A549 (cell line): ENCODE measurements around the gene NPY5R. TPM values are rescaled to one million over a fixed set of nuclear protein-coding genes. Genes with fewer than 3 reads are reported as not detected.

Experiments
- ATAC-seq, 2 experiments: fragments of 200-7000 bp in 1 of 2; fragments of >200 bp in 1 of 2; cut with Nextera tagmentation in 1 of 2; cut with Tn5 transposase in 1 of 2; 3 replicates each; pipeline versions ENCODE4 v1.8.0 to v1.9.1; 2018 to 2020; ENCODE audit warnings: mild to moderate bottlenecking in 1 of 2, moderate library complexity in 1 of 2
- CTCF ChIA-PET: fragments of 300-600 bp; sonication (Branson Sonifier 250); formaldehyde crosslinking; extraction: SDS; loops from one replicate; lab custom pipeline; 2021; ENCODE audit warnings: antibody characterized with exemption, inconsistent platforms; lab: Yijun Ruan, JAX
- POLR2A ChIA-PET: fragments of 350-600 bp; formaldehyde crosslinking; extraction: SDS; loops from one replicate; lab custom pipeline; 2021; ENCODE audit warnings: antibody characterized with exemption, inconsistent platforms; lab: Yijun Ruan, JAX
- DNase-seq, 2 experiments: peaks; one replicate each; pipeline versions ENCODE4 v3.0.0 to v3.0.0-alpha.2; 2011 to 2016; ENCODE audit warnings: low read depth in 1 of 2, low spot score in 1 of 2
- FAIRE-seq: peaks from 2 replicates; lab custom pipeline; 2011; peaks lifted over from hg19 to GRCh38; lab: Jason Lieb, UNC
- H3K27ac ChIP-seq, 2 experiments: fragments of >200 bp; sonication (Bioruptor Twin); formaldehyde crosslinking; 3 replicates each; pipeline ENCODE4 v1.5.1; 2016 to 2017
- H3K4me1 ChIP-seq: fragments of >200 bp; sonication (Bioruptor Twin); formaldehyde crosslinking; 3 replicates; pipeline ENCODE4 v1.6.1; 2016
- H3K4me2 ChIP-seq: fragments of >200 bp; sonication (Bioruptor Twin); formaldehyde crosslinking; 3 replicates; pipeline ENCODE4 v1.6.1; 2016
- H3K4me3 ChIP-seq: fragments of >200 bp; sonication (Bioruptor Twin); formaldehyde crosslinking; 3 replicates; pipeline ENCODE4 v1.5.1; 2016
- H3K9me3 ChIP-seq: fragments of >200 bp; sonication (Bioruptor Twin); formaldehyde crosslinking; 3 replicates; pipeline ENCODE4 v1.6.1; 2016
- ATOH8 ChIP-seq: fragments of 250-450 bp; sonication (Bioruptor Pico); IDR thresholded peaks from 2 replicates; pipeline ENCODE4 v1.5.0; 2020; ENCODE audit warnings: low read depth, mild to moderate bottlenecking, moderate library complexity
- BHLHE40 ChIP-seq: IDR thresholded peaks from 2 replicates; pipeline ENCODE4 v1.6.1; 2012; ENCODE audit warnings: low read depth, low read length, inconsistent platforms
- CBX8 ChIP-seq: fragments of 200-600 bp; sonication (generic); IDR thresholded peaks from 2 replicates; pipeline ENCODE4 v1.6.1; 2016
- CHD4 ChIP-seq: fragments of 200-600 bp; sonication (generic); IDR thresholded peaks from 2 replicates; pipeline ENCODE4 v1.6.1; 2016; ENCODE audit warnings: antibody characterized with exemption, mild to moderate bottlenecking, borderline replicate concordance
- EHF ChIP-seq: fragments of 250-450 bp; sonication (Bioruptor Pico); IDR thresholded peaks from 2 replicates; pipeline ENCODE4 v1.5.0; 2020; ENCODE audit warnings: mild to moderate bottlenecking
- EHMT2 ChIP-seq: fragments of 200-600 bp; sonication (generic); IDR thresholded peaks from 2 replicates; pipeline ENCODE4 v1.6.1; 2016; ENCODE audit warnings: antibody characterized with exemption, low read depth, mild to moderate bottlenecking, moderate library complexity
- FOSL2 ChIP-seq, 2 experiments: fragments of 450-650 bp in 1 of 2; fragments of >200 bp in 1 of 2; sonication (Bioruptor Twin) in 1 of 2; formaldehyde crosslinking; IDR thresholded peaks; 2 replicates each; pipeline versions ENCODE4 v1.5.0 to v1.6.1; 2016 to 2020; ENCODE audit warnings: mild to moderate bottlenecking in 1 of 2, moderate library complexity in 1 of 2
- FOXS1 ChIP-seq: fragments of 250-450 bp; sonication (Bioruptor Pico); IDR thresholded peaks from 2 replicates; pipeline ENCODE4 v1.5.0; 2020; ENCODE audit warnings: mild to moderate bottlenecking, moderate library complexity
- HDAC2 ChIP-seq: fragments of 200-600 bp; sonication (generic); IDR thresholded peaks from 2 replicates; pipeline ENCODE4 v1.6.1; 2016
- HES2 ChIP-seq: fragments of >200 bp; sonication (Bioruptor Twin); formaldehyde crosslinking; IDR thresholded peaks from 2 replicates; pipeline ENCODE4 v1.6.1; 2016
- HMGXB4 ChIP-seq: fragments of 250-450 bp; sonication (Bioruptor Pico); IDR thresholded peaks from 2 replicates; pipeline ENCODE4 v1.5.0; 2021; ENCODE audit warnings: mild to moderate bottlenecking, moderate library complexity, borderline replicate concordance
- HOXA7 ChIP-seq: fragments of 250-450 bp; sonication (Bioruptor Pico); IDR thresholded peaks from 2 replicates; pipeline ENCODE4 v1.5.0; 2020; ENCODE audit warnings: mild to moderate bottlenecking, moderate library complexity
- HOXB5 ChIP-seq: fragments of 250-450 bp; sonication (Bioruptor Pico); IDR thresholded peaks from 2 replicates; pipeline ENCODE4 v1.5.0; 2020; ENCODE audit warnings: mild to moderate bottlenecking, moderate library complexity
- KDM1A ChIP-seq: fragments of 200-600 bp; sonication (generic); IDR thresholded peaks from 2 replicates; pipeline ENCODE4 v1.6.1; 2016; ENCODE audit warnings: low read depth, mild to moderate bottlenecking
- KDM5A ChIP-seq: fragments of 200-600 bp; sonication (generic); IDR thresholded peaks from 2 replicates; pipeline ENCODE4 v1.6.1; 2016; ENCODE audit warnings: antibody characterized with exemption, mild to moderate bottlenecking
- NFE2L2 ChIP-seq: fragments of 150-350 bp; conservative IDR thresholded peaks from 2 replicates; pipeline ENCODE4 v1.6.1; 2014; ENCODE audit warnings: low read length
- NPAS2 ChIP-seq: fragments of 250-450 bp; sonication (Bioruptor Pico); IDR thresholded peaks from 2 replicates; pipeline ENCODE4 v1.8.0; 2022; ENCODE audit warnings: mild to moderate bottlenecking, moderate library complexity, borderline replicate concordance
- NR3C1 ChIP-seq: fragments of >200 bp; sonication (Bioruptor Twin); formaldehyde crosslinking; IDR thresholded peaks from 3 replicates; pipeline ENCODE4 v1.6.1; 2017
- POLR2A ChIP-seq: IDR thresholded peaks from 2 replicates; pipeline ENCODE4 v1.6.1; 2012; ENCODE audit warnings: mild to moderate bottlenecking, low read length
- RAD21 ChIP-seq, 2 experiments: fragments of >200 bp in 1 of 2; sonication (Bioruptor Twin) in 1 of 2; formaldehyde crosslinking in 1 of 2; IDR thresholded peaks in 1 of 2; conservative IDR thresholded peaks in 1 of 2; 2 replicates in 1 of 2; 3 replicates in 1 of 2; pipeline ENCODE4 v1.6.1; 2012 to 2018; ENCODE audit warnings: inconsistent platforms in 1 of 2
- RARB ChIP-seq: fragments of 250-450 bp; sonication (Bioruptor Pico); IDR thresholded peaks from 2 replicates; pipeline ENCODE4 v1.8.0; 2021; ENCODE audit warnings: mild to moderate bottlenecking, moderate library complexity
- REST ChIP-seq: fragments of 200-600 bp; sonication (generic); IDR thresholded peaks from 2 replicates; pipeline ENCODE4 v1.6.1; 2016; ENCODE audit warnings: antibody characterized with exemption, mild to moderate bottlenecking, moderate library complexity
- USF2 ChIP-seq: fragments of 450-650 bp; IDR thresholded peaks from 2 replicates; pipeline ENCODE4 v1.6.1; 2014; ENCODE audit warnings: antibody characterized with exemption
- WGBS: methylation state at CpG from one replicate; pipeline ENCODE4 v1.1.6; 2017; ENCODE audit errors: missing lambda C conversion rate; 5-methylcytosine and 5-hydroxymethylcytosine counted together
- polyA plus RNA-seq, 4 experiments: library from polyadenylated mRNA; depleted of rRNA in 3 of 4; stranded (reverse); fragments of >200 nt; fragmentation: RNase III in 1 of 4; extraction: RNeasy Plus Mini Kit Qiagen cat#74134 plus additional on column Dnase treatment in 1 of 4; gene quantifications; 2 replicates in 3 of 4; 3 replicates in 1 of 4; pipeline ENCODE4 v1.2.3, GENCODE V29; 2011 to 2017

NPY5R gene
- polyA plus RNA-seq, 2 of the 4 experiments (the other 2 are of a cell fraction) = 0.13 TPM; not detected in 1

GRCh38 chr4:163356104-163356503, 12.4 kb downstream of the NPY5R start:
- H3K4me1 ChIP-seq = no peaks in the 10 kb centered on the region
- H3K4me3 ChIP-seq = no peak overlapping the region
- no peak overlapping the region for H3K4me2 ChIP-seq
- WGBS = 5% methylated on average over 1 of the region's 1 CpG
- FAIRE-seq = no peak
- H3K27ac ChIP-seq = no peak overlapping the region
- no peak for ATAC-seq
- ChIA-PET CTCF (interaction anchor here (1.0 kb wide), 1 partner anchor 23 kb away, joined by 5 read pairs; the partner anchor contains the start of gene NPY1R), POLR2A (no interaction called here)
- H3K9me3 ChIP-seq = no peaks in the 10 kb centered on the region
- no peak for TF ChIP-seq EHMT2
- TF ChIP-seq REST = no peak
- TF ChIP-seq HOXB5 (CRISPR knock-in tag) = no peak
- no peak for TF ChIP-seq HDAC2
- DNase-seq = no peak

- Histone ChIP-seq H3K4me2 (no peak overlapping the region), H3K4me1 (no peaks in the 10 kb centered on the region), H3K4me3 (no peak overlapping the region), H3K27ac (no peak overlapping the region), H3K9me3 (no peaks in the 10 kb centered on the region)
- no peak for DNase-seq
- no peak for TF ChIP-seq NFE2L2
- TF ChIP-seq ATOH8 = no peak
- TF ChIP-seq USF2 = no peak
- TF ChIP-seq POLR2A = no peak
- TF ChIP-seq EHF (CRISPR knock-in tag) = no peak
- CTCF ChIA-PET = no interaction called here
- POLR2A ChIA-PET = no interaction called here
- FAIRE-seq = no peak
- no peak for ATAC-seq
- 8% methylated on average over 3 of the region's 3 CpGs for WGBS
Measured at GRCh38 chr4:163367651-163368050, 24.0 kb downstream of the NPY5R start.

- CTCF ChIA-PET = no interaction called here
- FAIRE-seq (no peak), ATAC-seq (no peak)
- TF ChIP-seq CBX8 (no peak), HOXA7 (CRISPR knock-in tag) (no peak), KDM1A (no peak), HMGXB4 (no peak), FOSL2 (IDR thresholded peaks at IDR 0.05) (no peak), FOSL2 (CRISPR knock-in tag; IDR thresholded peaks at IDR 0.05) (no peak), REST (no peak), CHD4 (no peak), KDM5A (no peak), HES2 (no peak), RARB (CRISPR knock-in tag) (no peak), RAD21 (conservative IDR thresholded peaks at IDR 0.05 in 1 of 2, IDR thresholded peaks at IDR 0.05 in 1 of 2) (no peak), NR3C1 (no peak), NPAS2 (no peak), BHLHE40 (no peak), FOXS1 (CRISPR knock-in tag) (no peak)
Measured at GRCh38 chr4:163372029-163372428, 28.3 kb downstream of the NPY5R start.

More at GRCh38 chr4:163372029-163372428, 28.3 kb downstream of the NPY5R start:
- Histone ChIP-seq H3K4me2 (no peak overlapping the region), H3K4me3 (no peak overlapping the region), H3K9me3 (no peaks in the 10 kb centered on the region), H3K27ac (no peak overlapping the region), H3K4me1 (no peaks in the 10 kb centered on the region)
- WGBS = 85% methylated on average over 5 of the region's 5 CpGs
- POLR2A ChIA-PET = no interaction called here
- DNase-seq = no peak
